Activated naive CD4-positive, alpha-beta T cell (primary cell): ENCODE measurements around the gene PACS1.
A peak's percentile ranks its signal among the peaks of the same experiment; 100 is the strongest.

Experiments
- DNase-seq, 4 experiments: peaks; one replicate each; lab custom pipeline; 2025; lab: John Stamatoyannopoulos, UW

The PACS1 gene

DNA sequence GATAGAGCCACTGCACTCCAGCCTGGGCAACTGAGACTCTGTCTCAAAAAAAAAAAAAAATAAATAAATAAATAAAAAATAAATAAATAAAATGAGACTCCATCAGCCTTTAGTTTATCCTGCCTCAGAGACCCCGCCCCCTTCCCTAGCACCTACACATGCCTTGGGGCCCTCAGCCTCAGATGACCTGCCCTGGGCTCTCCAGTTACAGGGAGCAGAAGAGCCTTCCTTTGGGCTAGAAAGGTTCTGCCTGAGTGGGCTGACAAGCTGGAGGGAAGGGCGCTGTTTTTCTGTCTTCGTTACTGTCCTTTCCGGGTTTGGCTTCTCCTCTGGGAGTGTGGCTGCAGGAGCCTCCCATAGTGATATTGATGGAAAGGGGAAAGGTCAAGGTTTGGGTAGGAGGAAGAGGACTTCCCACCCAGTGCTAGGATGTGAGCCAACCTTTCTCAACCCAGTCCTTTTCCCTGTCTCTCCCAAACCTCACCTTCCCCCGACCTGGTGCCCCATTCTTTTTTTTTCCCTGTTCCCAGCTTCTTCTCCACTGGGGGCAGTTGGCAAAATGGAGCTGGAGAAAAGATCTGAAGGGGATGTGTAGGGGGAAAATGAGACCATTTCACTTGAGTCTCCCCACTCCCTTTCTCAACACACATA is 19.4 kb upstream of the PACS1 start:
- no peak for DNase-seq

DNA sequence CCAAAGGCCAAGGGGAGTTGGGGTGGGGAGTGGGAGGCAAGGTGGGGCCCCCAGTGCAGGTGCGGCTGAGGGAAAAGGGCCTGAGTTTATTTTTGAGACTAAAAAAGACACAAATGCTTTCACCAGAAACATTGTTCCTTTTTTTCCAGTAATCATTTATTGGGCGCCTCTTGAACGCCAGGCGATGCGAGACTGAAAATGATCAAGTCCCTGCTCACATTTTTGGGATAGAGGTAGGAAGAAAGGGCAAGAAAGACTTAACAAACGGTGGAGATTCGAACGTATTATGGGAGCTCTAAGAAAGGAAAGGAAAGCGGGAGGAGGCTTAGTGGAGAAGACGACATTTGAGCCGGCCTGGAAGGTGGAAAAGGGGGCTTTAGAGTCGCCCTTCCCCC is 18.7 kb upstream of the PACS1 start:
- DNase-seq: no peak

DNA sequence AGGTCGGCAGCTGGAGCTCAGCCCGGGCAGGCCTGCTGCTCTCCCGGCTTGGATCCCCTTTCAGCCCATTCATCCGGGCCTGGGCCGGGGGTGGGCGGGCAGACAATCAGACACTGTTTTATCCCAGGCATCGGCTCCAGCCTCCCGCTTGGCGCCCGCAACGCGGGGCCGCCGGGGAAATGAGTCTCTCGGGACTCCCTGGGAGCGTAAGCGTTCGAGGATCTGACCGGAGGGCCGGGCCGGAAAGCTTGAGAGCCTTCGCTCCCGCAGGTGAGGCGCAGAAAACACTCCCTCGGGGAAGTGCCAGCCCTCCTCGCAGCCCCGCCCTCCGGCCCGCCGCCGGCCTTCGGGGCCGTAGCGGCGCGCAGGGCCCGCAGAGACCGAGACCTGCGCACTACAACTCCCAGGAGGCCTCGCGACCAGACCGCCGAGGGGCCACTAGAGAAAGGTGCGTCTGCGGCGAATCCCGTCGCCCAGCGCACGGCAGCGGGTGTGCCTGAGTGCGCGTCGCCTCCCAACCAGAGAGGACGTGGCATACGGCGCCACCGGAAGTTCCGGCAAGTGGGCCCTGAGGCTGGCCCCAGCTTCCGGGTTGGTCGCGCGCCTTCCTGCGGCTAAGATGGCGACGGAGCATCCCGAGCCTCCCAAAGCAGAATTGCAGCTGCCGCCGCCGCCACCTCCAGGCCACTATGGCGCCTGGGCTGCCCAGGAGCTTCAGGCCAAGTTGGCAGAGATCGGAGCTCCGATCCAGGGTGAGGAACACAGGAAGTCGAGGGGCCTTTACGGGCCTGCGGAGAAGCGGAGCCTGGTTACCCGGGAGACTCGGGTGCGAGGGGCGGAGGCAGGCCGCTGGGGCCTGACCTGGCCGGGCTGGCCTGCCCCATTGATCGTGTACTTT is 18.1 kb upstream of the PACS1 start, which contains the start of gene SF3B2:
TSS of gene SF3B2 (plus strand) at position 599 of the 898 bp plus-strand sequence. CDS start at position 620, 21 bp downstream.
- DNase-seq: peak; percentile 80 to 92 (median 88)

DNA sequence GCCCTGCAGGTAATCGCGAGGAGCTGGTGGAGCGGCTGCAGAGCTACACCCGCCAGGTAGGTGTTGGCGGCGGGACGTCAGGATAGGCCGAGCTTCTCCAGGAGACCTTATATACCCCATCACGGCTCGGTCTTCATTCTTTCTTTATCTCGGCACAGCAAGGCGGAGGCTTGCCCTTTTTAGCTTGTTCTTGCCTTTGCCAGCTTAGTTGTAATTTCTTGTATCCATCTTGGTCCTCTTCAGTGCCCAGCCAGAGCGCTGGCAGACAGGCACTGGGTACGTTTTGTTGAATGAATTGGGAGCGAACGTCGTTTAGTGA is 17.4 kb upstream of the PACS1 start:
- DNase-seq: no peak

DNA sequence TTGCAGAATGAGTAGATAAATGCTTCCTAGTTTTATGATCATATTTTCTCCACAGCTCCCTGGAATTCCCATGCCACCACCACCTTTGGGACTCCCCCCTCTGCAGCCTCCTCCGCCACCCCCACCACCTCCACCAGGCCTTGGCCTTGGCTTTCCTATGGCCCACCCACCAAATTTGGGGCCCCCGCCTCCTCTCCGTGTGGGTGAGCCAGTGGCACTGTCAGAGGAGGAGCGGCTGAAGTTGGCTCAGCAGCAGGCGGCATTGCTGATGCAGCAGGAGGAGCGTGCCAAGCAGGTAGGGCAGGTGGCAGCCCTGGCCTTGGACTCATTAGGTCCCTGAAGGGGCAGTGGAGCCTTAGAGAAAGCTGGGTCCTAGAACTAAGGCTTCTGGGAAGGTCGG is 15.1 kb upstream of the PACS1 start:
- no peak for DNase-seq

DNA sequence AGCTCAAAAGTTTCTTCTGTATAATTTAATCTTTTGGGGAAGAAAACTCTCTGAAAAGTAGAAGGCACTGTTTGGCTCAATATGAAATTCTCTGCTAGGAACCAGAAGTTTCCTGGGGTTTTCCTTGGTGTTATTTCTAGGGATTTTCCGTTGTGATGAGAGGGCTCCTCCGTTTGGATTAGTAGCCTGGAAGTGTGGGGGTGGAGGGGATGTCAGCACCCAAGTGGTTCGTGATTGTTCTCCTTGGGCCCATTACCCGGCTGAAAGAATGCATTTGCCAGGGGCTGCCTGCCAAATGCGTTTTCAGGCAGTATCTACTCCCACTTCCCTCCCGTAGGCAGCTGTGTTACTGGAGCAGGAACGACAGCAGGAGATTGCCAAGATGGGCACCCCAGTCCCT is 13.6 kb upstream of the PACS1 start:
- DNase-seq: no peak

DNA sequence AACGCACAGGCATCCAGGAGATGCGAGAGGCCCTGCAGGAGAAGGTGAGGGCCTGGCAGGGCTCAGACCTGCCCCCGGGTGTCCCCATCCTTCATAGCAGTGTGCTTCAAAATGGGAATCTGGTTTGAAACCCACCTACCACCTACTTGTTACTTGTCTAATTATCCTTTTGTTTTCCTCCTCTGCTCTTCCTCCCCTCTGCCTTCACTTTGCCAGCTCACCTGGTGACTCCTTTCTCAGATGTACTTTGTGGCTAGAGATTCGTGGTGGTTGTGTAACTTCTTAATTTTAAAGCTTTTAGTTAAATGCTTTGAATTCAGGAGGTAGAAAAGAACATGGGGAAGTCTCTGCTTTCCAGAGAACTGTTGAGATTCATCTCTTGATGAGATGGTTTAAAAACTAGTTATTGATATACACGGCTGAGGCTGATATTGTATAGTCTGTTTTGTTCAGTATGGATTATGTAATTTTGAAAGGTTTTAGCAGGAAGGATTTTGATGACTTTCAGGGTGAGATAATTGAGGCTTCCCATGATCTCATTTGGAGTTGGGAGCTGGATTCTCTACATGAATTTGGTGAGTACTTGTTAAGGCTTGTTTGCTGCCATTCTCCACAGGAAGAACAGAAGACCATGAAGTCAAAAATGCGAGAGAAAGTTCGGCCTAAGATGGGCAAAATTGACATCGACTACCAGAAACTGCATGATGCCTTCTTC is 9.9 kb upstream of the PACS1 start:
- DNase-seq: no peak

DNA sequence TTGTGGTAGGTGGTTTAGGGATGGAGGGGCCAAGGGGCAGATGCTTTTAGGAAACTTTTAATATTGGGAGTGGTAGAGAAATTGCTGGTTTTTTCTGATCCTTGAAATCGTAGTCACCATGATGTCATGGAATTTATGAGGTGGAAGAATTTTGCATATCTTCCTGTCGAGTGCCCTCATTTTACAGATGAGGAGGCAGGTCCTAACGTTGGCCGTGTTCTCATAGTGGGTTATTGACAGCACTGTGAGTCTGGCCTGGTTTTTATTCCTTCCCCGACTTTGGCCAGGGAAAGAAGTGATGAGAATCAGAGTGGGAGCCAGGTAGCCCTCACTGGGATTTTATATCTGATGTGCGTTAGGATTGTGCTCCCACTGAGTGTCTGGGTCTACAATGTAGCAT is 8.8 kb upstream of the PACS1 start:
- DNase-seq: no peak

DNA sequence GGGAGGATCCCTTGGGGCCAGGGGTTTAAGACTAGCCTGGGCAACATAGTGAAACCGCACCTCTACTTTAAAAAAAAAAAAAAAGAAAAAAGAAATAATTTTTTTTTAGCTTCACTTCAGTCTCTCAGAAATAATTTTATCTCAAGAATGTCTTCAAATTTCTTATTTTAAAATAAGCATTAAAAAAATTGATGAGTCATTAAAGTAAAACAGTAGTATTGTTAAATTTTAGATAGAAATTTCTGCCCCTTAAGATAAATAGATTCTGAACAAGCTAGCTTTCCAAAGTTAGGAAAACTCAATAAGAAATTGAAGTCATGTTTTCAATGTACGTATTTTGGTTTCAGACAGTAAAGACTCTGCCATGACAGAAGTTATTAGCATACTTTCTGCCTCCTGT is 7.7 kb upstream of the PACS1 start:
- no peak for DNase-seq

DNA sequence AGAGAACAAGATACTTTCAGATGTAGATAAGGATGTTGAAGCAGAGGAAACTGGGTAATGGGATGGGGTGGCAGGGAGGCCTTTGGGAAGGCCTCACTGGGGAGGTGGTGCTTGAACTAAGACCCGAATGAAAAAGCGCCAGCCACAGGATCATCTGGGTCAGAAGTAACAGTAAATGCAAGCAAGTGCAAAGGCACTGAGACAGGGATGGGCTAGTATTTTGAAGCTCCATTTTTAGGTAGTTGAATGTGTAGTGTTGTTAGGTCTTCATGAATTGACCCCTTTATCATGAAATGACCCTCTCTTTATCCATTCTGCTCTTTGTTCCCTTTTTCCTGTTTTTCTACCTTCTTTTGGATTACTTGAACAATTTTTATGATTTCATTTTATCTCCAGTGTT is 6.2 kb upstream of the PACS1 start:
- DNase-seq: no peak

DNA sequence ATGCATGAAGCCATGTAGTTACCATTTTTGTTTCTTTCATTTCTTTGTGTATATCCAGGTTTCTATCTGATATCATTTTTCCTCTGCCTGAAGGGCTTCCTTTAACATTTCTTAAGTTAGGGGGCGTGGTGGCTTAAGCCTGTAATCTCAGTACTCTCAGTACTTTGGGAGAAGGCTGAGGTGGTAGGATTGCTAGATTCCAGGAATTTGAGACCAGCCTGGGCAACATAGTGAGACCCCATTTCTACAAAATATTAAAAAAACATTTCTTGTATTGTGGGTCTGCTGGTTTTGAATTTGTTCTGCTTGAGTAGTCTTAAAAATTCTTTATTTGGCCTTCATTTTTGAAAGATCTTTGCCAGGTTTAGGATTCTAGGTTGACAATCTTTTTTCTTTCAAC is 5.5 kb upstream of the PACS1 start:
- DNase-seq: no peak

DNA sequence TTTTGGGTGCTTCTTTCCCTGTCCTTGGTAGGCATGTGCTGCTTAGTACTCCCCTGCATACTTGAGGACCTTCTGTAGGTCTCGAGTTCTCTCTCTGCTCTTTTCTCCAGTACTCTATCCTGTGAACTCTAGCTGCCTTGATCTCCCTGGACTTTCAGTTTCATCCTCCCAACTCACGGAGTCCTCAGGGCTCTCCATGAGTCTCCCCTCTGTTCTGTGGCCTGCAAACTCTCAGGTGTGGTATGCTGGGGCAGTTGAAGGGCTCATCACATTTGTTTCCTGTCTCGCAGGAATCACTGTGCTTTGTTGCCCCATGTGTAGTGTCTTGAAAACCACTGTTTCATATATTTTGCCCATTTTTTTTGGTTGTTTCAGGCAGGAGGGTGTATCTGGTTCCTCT is 3.3 kb upstream of the PACS1 start:
- no peak for DNase-seq

DNA sequence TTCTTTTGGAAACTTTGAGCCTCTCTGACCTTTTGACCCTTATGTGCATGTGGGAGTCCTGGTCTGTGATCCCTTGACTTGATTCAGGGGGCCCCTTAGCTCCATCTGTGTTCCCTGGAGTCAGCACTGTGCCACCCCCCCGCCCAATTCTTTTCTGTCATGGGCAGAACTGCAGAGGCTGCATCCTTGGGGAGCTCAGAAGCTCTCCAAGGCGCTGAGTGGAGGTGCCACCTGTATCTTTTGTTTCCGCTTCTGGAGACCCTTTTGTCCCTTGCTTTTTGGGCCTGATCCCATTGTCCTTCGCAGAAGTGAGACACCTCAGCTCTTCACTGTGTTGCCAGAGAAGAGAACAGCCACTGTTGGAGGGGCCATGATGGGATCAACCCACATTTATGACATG is 2.4 kb upstream of the PACS1 start:
- DNase-seq: no peak

DNA sequence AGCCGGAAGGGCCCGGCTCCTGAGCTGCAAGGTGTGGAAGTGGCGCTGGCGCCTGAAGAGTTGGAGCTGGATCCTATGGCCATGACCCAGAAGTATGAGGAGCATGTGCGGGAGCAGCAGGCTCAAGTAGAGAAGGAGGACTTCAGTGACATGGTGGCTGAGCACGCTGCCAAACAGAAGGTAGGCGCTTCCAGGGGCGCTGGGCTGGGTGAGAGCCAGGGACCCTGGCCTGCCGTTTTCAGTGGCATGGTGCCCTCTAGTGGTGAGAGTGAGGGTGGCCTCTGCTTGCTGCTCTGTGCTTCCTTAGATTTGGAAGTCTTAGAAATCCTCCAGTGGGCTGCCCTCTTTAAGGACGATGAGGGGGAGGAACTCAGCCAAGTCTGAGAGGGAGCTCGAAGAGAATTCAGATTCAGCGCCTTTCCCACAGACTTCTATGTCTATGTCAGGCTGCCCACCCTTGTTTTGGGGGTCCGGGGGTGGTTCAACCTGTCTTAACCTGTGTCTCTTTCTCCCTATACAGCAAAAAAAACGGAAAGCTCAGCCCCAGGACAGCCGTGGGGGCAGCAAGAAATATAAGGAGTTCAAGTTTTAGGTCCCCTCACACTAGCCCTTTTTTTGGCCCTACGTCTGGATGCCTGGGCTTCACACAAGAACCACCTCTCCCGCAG is 1.8 kb upstream of the PACS1 start:
- peak; percentile 35 to 62 (median 56) for DNase-seq

DNA sequence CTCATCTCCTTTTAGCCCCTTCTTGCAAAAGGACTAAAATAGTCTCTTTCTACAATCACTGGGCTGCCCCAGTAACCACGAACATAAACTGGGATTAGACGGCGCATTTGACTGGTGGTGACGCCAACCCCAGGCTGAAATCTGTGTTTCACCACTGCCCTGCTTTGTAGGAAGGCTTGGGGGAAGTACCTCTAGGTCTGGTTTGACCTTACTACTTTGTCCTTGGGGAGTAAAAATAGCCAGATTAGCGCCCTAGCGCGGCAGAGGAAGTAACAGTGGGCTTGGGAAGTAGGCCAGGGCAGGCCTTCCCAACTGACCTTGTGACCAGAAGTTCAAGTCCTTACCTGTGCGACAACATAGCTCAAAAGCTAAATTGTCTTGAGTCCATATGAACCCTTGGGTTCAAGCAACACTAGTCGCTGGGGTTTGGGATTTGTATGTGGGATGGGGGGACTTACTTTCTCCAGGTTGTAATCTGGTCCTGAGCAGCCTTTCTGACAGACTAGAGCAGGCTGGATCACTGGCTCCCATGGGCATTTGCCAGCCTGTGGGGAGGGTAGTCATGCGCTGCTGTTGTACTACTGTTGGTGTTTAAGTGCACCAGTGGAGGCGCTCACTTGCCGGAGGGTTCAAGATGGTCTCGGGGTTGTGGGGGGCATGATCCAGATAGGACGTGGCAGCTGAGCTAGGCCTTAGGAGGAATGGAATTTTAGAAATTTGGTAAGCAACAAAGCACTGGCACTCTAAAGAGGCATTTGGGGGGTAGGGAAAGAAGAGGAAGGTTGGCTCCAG is 953 bp upstream of the PACS1 start:
- no peak for DNase-seq

DNA sequence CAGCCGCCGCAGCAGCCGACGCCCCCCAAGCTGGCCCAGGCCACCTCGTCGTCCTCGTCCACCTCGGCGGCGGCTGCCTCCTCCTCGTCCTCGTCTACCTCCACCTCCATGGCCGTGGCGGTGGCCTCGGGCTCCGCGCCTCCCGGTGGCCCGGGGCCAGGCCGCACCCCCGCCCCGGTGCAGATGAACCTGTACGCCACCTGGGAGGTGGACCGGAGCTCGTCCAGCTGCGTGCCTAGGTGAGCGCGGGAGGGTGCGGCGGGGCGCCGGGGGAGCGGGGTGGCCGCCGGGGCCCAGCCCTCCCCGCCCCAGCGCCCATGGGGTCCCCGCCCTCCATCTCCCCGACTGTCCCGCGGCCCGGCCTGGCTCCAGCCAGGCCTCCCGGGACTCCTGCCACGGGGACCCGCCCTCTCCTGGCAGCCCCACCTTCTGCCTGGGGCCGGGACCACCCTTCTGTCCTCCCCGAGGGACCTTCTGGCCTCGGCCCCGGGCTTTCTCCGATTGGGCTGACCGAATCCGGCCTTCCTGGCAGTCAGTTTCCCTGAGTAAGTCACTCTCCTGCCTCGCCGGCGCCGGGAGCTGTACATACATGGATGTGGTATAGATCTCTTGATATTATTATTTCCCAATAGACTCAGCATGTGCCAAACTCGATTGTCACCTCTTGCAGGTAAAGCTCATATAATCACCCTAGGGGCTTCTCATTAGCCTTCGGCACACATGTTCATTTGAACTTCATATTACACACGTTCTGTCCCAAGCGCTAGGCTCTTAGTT is 720 bp downstream of the PACS1 start:
- DNase-seq: no peak

DNA sequence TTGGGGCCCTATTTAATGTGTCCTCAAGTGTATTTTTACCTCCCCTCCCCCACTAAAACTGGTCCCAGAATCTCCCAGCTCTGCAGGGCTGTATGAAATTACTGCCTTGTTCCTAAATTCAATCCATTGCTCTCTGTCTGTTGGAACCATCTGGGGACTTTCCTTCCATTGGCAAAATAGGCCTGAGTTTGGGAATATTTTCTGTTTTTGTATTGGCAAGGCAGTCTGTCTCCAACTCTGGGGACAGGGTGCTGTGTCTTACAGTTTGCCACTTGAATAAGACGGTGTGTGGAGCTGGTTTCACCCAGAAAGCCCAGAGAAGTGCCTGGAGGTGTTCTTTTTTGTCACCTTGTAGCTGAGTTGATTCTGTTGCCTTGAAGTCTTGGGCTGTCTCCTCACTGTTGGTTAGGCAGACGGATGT is 1.3 kb downstream of the PACS1 start:
- DNase-seq: no peak

DNA sequence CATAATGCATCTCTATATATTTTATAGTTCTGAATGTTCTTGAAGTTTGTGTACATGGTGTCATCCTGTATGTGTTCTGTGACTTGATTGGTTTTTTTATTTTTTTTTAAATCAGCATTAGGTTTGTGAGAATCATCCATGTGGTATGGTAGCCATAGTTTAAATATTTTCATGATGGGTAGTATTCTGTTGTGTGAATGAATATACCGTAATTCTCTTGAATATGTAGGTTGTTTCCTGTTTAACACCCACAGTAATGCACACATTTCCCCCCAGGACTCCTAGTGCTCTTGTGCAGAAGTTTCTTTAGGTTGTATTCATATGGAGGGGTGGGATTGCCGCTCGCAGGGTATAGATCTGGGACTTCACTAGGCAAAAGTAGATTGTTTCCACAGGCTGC is 2.0 kb downstream of the PACS1 start:
- no peak for DNase-seq

DNA sequence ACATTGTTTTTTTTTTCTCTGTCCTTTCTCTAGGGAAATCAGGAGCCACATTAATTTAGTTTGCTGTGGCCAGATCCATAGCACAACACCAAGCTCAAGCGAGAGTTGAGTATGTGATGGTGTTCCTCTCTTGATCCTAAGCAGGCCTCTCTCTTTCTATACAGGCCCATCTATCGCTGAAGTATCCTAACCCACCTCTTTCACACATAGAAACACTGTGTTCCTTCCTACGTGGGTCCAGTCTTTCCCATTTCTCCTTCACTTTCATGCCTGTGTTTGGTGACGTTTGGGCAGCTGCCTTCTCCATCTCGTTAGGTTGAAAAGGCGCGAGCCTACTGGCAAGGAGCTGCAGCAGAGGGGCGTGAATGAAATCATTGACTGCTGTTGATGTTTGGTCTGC is 2.4 kb downstream of the PACS1 start:
- DNase-seq: no peak

DNA sequence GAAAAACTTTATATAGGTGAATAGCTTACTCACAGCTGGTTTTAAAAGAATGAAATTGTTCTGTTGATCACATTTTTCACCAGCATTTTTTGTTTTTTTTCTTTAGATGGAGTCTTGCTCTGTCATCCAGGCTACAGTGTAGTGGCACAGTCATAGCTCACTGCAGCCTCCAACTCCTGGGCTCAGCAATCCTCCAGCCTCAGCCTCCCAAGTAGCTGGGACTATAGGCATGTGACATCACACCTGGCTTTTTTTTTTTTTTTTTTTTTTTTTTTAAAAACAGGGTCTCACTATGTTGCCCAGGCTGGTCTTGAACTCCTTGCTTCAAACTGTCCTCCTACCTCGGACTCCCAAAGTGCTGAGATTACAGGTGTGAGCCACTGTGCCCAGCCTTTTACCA is 3.6 kb downstream of the PACS1 start:
- DNase-seq: no peak

DNA sequence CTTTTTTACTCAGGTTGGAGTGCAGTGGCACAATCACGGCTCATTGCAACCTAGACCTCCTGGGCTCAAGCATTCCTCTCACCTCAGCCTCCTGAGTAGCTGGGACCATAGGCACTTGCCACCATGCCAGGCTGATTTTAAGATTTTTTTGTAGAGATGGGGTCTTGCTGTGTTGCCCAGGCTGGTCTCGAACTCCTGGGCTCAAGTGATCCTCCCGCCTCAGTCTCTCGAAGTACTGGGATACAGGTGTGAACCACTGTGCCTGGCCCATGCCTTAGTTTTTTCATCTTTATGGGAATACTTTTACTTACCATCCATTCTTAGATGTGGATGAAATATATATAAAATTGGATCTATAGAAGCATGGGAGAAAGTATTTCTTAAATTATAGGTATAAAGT is 5.2 kb downstream of the PACS1 start:
- DNase-seq: no peak
